Nephron (organoid): ENCODE measurements around the gene P2RX2.

Experiments used
- H3K27ac Mint-ChIP-seq, 3 experiments: 2 replicates each; pipeline ENCODE4 v1.8.0; 2020; ENCODE audit warnings: mixed read lengths in 3 of 3, mild to moderate bottlenecking in 2 of 3, moderate library complexity in 1 of 3
- H3K27me3 Mint-ChIP-seq: 2 replicates; pipeline ENCODE4 v1.8.0; 2021; ENCODE audit warnings: low read depth, mild to moderate bottlenecking, moderate library complexity, mixed read lengths
- H3K36me3 Mint-ChIP-seq: 2 replicates; pipeline ENCODE4 v1.8.0; 2020; ENCODE audit warnings: low read depth, mixed read lengths
- H3K4me1 Mint-ChIP-seq: 2 replicates; pipeline ENCODE4 v1.8.0; 2020; ENCODE audit warnings: mixed read lengths
- H3K4me3 Mint-ChIP-seq, 3 experiments: 2 replicates each; pipeline ENCODE4 v1.8.0; 2020; ENCODE audit warnings: mild to moderate bottlenecking in 3 of 3, mixed read lengths in 3 of 3, moderate library complexity in 2 of 3
- H3K9me3 Mint-ChIP-seq: 2 replicates; pipeline ENCODE4 v1.8.0; 2020; ENCODE audit warnings: mixed read lengths
- TF ChIP-seq, protein P1 (sequence below), 3 experiments: fragments of 200-600 bp; sonication (generic); IDR thresholded peaks; one replicate each; pipeline ENCODE4 v1.5.0; 2021; ENCODE audit warnings: antibody characterized with exemption in 3 of 3; ENCODE audit not compliant: unreplicated experiment in 3 of 3

P2RX2 gene

DNA sequence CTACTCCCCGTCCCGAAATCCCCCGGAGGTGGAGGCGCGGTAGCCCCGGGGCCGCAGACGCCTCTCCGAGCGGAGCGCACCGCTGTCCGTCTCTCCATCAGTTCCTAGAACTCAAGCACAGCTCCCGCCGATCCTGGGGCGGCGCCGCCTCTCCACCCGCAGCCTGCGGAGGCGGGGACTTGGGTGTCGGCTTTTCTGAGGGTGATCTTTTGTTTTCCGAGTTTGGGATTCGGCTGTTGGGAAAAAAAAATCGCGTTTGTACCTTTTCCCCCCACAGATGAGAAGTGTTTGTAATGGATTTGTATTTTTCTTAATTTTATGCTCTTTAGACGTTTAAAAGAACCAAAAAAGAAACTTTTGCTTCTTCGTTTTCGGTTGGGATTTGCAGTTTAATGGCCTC lies 34.8 kb upstream of the P2RX2 start:
- TF ChIP-seq, protein P1, sequence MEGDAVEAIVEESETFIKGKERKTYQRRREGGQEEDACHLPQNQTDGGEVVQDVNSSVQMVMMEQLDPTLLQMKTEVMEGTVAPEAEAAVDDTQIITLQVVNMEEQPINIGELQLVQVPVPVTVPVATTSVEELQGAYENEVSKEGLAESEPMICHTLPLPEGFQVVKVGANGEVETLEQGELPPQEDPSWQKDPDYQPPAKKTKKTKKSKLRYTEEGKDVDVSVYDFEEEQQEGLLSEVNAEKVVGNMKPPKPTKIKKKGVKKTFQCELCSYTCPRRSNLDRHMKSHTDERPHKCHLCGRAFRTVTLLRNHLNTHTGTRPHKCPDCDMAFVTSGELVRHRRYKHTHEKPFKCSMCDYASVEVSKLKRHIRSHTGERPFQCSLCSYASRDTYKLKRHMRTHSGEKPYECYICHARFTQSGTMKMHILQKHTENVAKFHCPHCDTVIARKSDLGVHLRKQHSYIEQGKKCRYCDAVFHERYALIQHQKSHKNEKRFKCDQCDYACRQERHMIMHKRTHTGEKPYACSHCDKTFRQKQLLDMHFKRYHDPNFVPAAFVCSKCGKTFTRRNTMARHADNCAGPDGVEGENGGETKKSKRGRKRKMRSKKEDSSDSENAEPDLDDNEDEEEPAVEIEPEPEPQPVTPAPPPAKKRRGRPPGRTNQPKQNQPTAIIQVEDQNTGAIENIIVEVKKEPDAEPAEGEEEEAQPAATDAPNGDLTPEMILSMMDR (IDR thresholded peaks at IDR 0.05; ENCODE audit: unreplicated experiment in 3 of 3) = no peak
- H3K4me1 Mint-ChIP-seq = peaks cover 21% of the 10 kb centered on the region
- H3K27ac Mint-ChIP-seq = no peak overlapping the region
- no peaks in the 10 kb centered on the region for H3K9me3 Mint-ChIP-seq
- H3K4me3 Mint-ChIP-seq = peak overlapping the region; percentile 75 to 76 (median 76)
- peaks cover 24% of the 10 kb centered on the region for H3K36me3 Mint-ChIP-seq
- H3K27me3 Mint-ChIP-seq = peaks cover 25% of the 10 kb centered on the region

DNA sequence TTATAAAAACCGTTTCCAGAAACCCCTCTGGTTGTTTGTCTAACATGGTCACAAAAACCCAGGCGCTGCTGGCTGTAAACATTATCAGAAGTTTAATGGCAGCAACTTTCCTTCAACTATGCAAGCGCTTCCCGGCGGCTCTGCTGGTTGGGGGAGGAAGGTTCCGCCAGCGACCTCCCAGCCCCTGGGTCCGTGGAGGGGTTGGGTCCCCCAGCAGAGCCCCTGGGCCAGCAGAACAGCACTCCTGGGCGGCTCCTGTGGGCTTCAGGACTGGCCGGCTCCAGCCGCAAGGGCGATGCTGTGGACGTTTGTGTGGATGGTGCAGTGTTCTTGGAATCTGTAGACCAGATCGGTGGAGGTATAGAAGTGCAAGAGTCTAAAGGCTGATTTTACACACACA lies 34.1 kb upstream of the P2RX2 start:
- TF ChIP-seq, protein P1 (IDR thresholded peaks at IDR 0.05; ENCODE audit: unreplicated experiment in 3 of 3) = no peak
- H3K9me3 Mint-ChIP-seq = no peaks in the 10 kb centered on the region
- peaks cover 15% of the 10 kb centered on the region for H3K4me1 Mint-ChIP-seq
- H3K36me3 Mint-ChIP-seq = peaks cover 18% of the 10 kb centered on the region
- no peak overlapping the region for H3K4me3 Mint-ChIP-seq
- H3K27ac Mint-ChIP-seq = no peak overlapping the region
- H3K27me3 Mint-ChIP-seq = peaks cover 30% of the 10 kb centered on the region

DNA sequence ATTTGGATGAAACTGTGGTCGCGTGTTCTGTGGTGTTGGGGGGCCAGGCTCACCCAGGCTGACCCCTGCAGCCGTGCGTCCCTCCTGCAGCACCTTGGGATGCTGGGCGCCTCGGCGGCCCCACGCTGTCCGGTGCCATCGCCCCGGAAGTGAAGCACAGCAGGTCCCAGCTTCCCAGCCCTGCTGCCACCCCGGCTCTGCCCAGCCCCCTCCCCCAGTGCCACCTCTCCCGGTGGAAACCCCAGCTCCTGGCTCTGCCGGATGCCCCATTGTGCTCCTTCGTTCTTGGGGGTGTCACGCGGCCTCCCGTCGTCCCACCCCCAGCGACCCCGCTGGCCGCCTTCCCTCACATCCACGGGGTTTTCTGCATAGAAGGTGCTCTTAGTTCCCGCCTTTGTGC lies 33.4 kb upstream of the P2RX2 start:
- TF ChIP-seq, protein P1 (IDR thresholded peaks at IDR 0.05; ENCODE audit: unreplicated experiment in 3 of 3) = no peak
- Mint-ChIP-seq H3K36me3 (peaks cover 13% of the 10 kb centered on the region), H3K4me1 (peaks cover 9% of the 10 kb centered on the region)

DNA sequence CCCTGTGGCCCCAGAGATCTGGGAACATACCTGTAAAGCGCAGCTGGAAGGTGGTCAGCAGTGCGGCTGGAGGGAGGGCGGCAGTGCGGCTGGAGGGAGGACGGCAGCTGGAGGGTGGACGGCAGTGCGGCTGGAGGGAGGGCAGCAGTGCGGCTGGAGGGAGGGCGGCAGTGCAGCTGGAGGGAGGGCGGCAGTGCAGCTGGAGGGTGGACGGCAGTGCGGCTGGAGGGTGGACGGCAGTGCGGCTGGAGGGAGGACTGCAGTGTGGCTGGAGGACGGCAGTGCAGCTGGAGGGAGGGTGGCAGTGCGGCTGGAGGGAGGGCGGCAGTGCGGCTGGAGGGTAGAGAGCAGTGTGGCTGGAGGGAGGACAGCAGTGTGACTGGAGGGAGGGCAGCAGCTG lies 31.6 kb upstream of the P2RX2 start:
- no peak overlapping the region for H3K4me3 Mint-ChIP-seq
- H3K9me3 Mint-ChIP-seq = no peaks in the 10 kb centered on the region
- TF ChIP-seq, protein P1 (IDR thresholded peaks at IDR 0.05; ENCODE audit: unreplicated experiment in 3 of 3) = no peak
- H3K27ac Mint-ChIP-seq = no peak overlapping the region
- H3K27me3 Mint-ChIP-seq = peaks cover 33% of the 10 kb centered on the region
- H3K4me1 Mint-ChIP-seq = peaks cover 5% of the 10 kb centered on the region
- H3K36me3 Mint-ChIP-seq = peaks cover 3% of the 10 kb centered on the region

More for the DNA sequence above, 33.4 kb upstream of the P2RX2 start:
- H3K9me3 Mint-ChIP-seq = no peaks in the 10 kb centered on the region
- H3K4me3 Mint-ChIP-seq = no peak overlapping the region
- no peak overlapping the region for H3K27ac Mint-ChIP-seq
- H3K27me3 Mint-ChIP-seq = peaks cover 30% of the 10 kb centered on the region

DNA sequence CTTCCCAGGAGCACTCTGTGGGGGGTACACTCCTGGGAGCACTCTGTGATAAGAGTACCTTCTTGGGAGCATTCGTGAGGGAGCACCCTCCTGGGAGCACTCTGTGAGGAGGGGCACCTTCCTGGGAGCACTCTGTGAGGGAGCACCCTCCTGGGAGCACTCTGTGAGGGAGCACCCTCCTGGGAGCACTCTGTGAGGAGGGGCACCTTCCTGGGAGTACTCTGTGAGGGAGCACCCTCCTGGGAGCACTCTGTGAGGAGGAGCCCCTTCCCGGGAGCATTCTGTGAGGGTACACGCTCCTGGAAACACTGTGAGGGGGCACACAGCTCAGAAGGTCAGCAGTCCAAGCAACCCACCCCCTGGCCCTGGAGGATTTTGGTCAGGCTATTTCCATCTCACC lies 30.8 kb upstream of the P2RX2 start:
- no peak overlapping the region for H3K4me3 Mint-ChIP-seq
- peaks cover 30% of the 10 kb centered on the region for H3K27me3 Mint-ChIP-seq
- no peak overlapping the region for H3K27ac Mint-ChIP-seq
- TF ChIP-seq, protein P1 (IDR thresholded peaks at IDR 0.05; ENCODE audit: unreplicated experiment in 3 of 3) = no peak
- peaks cover 2% of the 10 kb centered on the region for H3K9me3 Mint-ChIP-seq
- H3K36me3 Mint-ChIP-seq = peaks cover 3% of the 10 kb centered on the region
- peaks cover 5% of the 10 kb centered on the region for H3K4me1 Mint-ChIP-seq

DNA sequence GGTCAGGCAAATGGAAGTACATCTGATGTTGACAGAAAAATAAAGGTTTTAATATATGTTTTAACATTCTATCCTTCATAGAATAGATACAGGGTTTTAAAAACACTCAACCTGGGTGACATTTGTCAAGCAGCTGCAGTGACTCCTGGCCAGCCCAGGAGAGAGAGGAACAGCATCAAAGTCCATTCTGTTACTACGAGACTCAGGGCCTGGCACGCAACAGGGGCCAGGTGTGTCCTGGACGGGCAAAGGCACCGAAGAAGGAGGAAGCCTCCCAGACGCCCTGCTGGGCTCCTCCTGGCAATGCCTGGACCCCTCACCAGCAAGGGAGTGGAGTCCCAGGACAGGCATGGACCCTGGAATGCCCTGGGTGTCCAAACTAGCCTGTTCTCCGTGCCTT lies 30.3 kb upstream of the P2RX2 start:
- H3K36me3 Mint-ChIP-seq = peaks cover 3% of the 10 kb centered on the region
- H3K4me3 Mint-ChIP-seq = no peak overlapping the region
- TF ChIP-seq, protein P1 (IDR thresholded peaks at IDR 0.05; ENCODE audit: unreplicated experiment in 3 of 3) = no peak
- peaks cover 4% of the 10 kb centered on the region for H3K9me3 Mint-ChIP-seq
- peaks cover 5% of the 10 kb centered on the region for H3K4me1 Mint-ChIP-seq
- no peak overlapping the region for H3K27ac Mint-ChIP-seq
- H3K27me3 Mint-ChIP-seq = peaks cover 33% of the 10 kb centered on the region
